ENCODE data around the gene MIA. TPM values are rescaled to one million over a fixed set of nuclear protein-coding genes. Genes with fewer than 3 reads are reported as not detected.

MIA gene
- total RNA-seq, 1 experiment from 2014 or later: 2.2 TPM

DNA sequence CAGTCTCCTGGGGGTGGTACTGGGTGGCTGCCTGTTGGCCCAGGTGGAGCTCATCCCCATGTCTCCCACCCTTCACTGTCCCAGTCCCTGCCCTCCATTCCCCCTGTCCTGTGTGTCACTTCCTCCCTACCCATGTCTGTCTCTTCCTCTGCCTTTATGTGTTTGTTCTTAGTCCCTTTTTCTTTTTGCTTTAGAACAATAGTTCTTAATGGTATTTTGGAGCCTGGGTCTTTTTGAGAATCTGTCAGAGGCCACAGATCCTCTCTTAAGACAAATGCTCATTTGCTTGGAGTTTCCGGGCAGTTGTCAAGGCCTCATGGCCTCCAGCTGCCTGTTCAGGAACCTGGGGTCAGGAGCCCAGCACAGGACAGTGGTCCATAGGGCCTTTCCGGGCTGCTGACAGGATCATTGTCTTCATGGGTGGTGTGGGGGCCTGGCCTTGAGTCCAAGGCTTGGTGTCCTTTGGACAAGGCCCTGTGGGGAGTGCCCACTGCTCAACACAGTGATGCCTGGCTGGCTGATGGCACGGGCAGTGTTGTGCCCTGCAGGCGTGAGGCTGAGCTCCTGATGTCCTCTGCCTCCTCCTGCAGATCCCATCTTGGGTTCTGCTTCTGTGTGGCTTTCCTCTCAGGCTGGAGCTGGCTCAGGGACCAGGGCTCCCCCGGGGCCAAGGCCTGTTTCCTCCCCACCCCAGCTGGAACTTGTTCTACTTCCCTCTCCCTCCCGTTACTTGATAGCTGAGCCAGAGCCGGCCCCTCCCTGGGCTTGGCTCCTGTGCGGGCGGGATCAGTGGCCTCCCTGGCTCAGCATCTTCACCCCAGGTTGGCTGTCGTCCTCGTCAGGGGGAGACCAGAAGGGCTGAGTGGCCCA lies 27.2 kb downstream of the MIA start:
- intact Hi-C loops (cut with micrococcal nuclease; ENCODE audit: unreplicated experiment) (loop anchor here (10.0 kb wide), 1 partner anchor 138 kb away; no protein-coding TSS in a partner anchor), in situ Hi-C loops (cut with HindIII; ENCODE audit: low pct_unique_long_range_greater_than_20kb, low sequenced_read_pairs) (no loop called here)
- H3K27ac ChIP-seq (ENCODE audit: low read length): peak overlapping the region; percentile 39; the same call in 1 of the 2 replicates
- no peak for ATAC-seq
- H3K9me3 ChIP-seq (ENCODE audit: control insufficient read depth, insufficient read depth, low read depth, low read length): no peaks in the 10 kb centered on the region
- H3K4me1 ChIP-seq (ENCODE audit: control insufficient read depth, insufficient read depth, low read length): peaks cover 51% of the 10 kb centered on the region
- no peaks in the 10 kb centered on the region for H3K27me3 ChIP-seq (ENCODE audit: control insufficient read depth, insufficient read depth, low read length)
- ChIA-PET CTCF (interaction anchor here (0.5 kb wide), 1 partner anchor 31 kb away, joined by 5 read pairs; no protein-coding TSS in a partner anchor), POLR2A (no interaction called here)
- peaks cover 2% of the 10 kb centered on the region; the same call in 1 of the 2 replicates for H3K36me3 ChIP-seq (ENCODE audit: control insufficient read depth, insufficient read depth, low read length)
- BruUV-seq (replicated peaks): no TSS peak
- peak overlapping the region; percentile 65 to 76 for H3K4me3 ChIP-seq (ENCODE audit: low read depth in 2 of 2, low read length in 2 of 2)
- TF ChIP-seq REST (IDR thresholded peaks at IDR 0.05; ENCODE audit: insufficient read depth in 1 of 2, low read depth in 2 of 2, low read length in 1 of 2): no peak
- no peak for TF ChIP-seq SIN3A (IDR thresholded peaks at IDR 0.05; ENCODE audit: borderline replicate concordance, insufficient read depth, low read depth, low read length)
- TF ChIP-seq POLR2AphosphoS5 (IDR thresholded peaks at IDR 0.05; ENCODE audit: low read depth, low read length): no peak
- no peak for TF ChIP-seq CTCF (IDR thresholded peaks at IDR 0.05)
- no peak for TF ChIP-seq TCF7L2 (IDR thresholded peaks at IDR 0.05; ENCODE audit: low read depth, low read length)
- no peak for DNase-seq (ENCODE audit: low read depth, low spot score)

GRCh38 chr19:40803170-40803856 lies 28.0 kb downstream of the MIA start:
- TF ChIP-seq TCF7L2 (IDR thresholded peaks at IDR 0.05; ENCODE audit: low read depth, low read length): no peak
- TF ChIP-seq REST (IDR thresholded peaks at IDR 0.05; ENCODE audit: insufficient read depth in 1 of 2, low read depth in 2 of 2, low read length in 1 of 2): no peak
- no peak for TF ChIP-seq POLR2AphosphoS5 (IDR thresholded peaks at IDR 0.05; ENCODE audit: low read depth, low read length)
- no peak for TF ChIP-seq CTCF (IDR thresholded peaks at IDR 0.05)
- TF ChIP-seq SIN3A (IDR thresholded peaks at IDR 0.05; ENCODE audit: borderline replicate concordance, insufficient read depth, low read depth, low read length): no peak
- POLR2A ChIA-PET: no interaction called here
- DNase-seq (ENCODE audit: low read depth, low spot score): no peak
- no TSS peak for BruUV-seq (replicated peaks)
- in situ Hi-C loops (cut with HindIII; ENCODE audit: low pct_unique_long_range_greater_than_20kb, low sequenced_read_pairs): no loop called here
- Histone ChIP-seq H3K27me3 (ENCODE audit: control insufficient read depth, insufficient read depth, low read length) (no peaks in the 10 kb centered on the region), H3K9me3 (ENCODE audit: control insufficient read depth, insufficient read depth, low read depth, low read length) (no peaks in the 10 kb centered on the region), H3K4me1 (ENCODE audit: control insufficient read depth, insufficient read depth, low read length) (peaks cover 51% of the 10 kb centered on the region), H3K27ac (ENCODE audit: low read length) (peak overlapping the region; percentile 39), H3K4me3 (ENCODE audit: low read depth in 2 of 2, low read length in 2 of 2) (peak overlapping the region in 1 of 2 experiments; percentile 23; a peak in 1 of 4 replicates), H3K36me3 (ENCODE audit: control insufficient read depth, insufficient read depth, low read length) (peaks cover 2% of the 10 kb centered on the region; the same call in 1 of the 2 replicates)
- CTCF ChIA-PET: interaction anchor here (0.5 kb wide), 1 partner anchor 30 kb away, joined by 5 read pairs; no protein-coding TSS in a partner anchor
- no peak for ATAC-seq
- intact Hi-C loops (cut with micrococcal nuclease; ENCODE audit: unreplicated experiment): loop anchor here (10.0 kb wide), 1 partner anchor 139 kb away; no protein-coding TSS in a partner anchor
